ENCODE results near the gene INPP5A. TPM values are rescaled to one million over a fixed set of nuclear protein-coding genes. Genes with fewer than 3 reads are reported as not detected.

Gene INPP5A
- total RNA-seq, 1 donor = 15.9 TPM

GRCh38 chr10:132685101-132685891, 147.7 kb downstream of the INPP5A start:
- peak in 2 of 3 donors; percentile 50 to 74 for DNase-seq (ENCODE audit: low read depth in 2 of 3, low spot score in 2 of 3)

- DNase-seq (ENCODE audit: low read depth in 2 of 3, low spot score in 2 of 3) = no peak
Observed at GRCh38 chr10:132685921-132686680, 148.5 kb downstream of the INPP5A start.

DNA sequence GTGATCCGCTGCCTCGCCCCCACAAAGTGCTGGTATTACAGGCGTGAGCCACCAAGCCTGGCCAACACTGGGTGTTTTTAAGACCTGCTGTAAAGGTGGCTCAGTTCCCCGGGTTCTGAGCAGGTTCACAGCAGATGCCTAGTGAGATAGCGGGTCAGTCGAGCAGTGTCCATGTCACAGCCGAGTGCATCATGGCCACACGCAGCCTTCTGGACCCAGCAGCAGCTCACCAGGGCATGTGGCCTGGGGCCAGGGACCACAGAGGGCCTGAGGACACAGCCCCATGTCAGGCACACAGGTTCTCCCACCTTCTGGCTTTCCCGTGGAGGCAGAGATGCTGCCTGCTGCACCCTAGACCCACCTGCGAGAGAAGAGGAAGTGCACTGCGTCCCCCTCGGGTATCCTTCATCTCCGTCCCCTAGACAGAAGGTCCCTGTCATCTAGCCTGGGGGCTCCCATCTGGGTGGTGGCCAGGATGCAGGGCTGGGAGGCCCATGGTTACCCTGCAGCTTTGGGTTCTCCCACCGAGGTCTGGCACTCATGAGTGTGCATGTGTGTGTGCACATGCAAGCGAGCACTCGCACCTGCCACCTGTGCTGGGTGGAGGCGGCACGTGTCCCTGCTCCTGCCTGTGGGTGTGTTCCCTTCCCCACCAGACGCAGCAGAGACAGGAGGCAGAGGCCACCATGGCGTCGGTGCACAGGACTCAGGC, 149.8 kb downstream of the INPP5A start:
- DNase-seq (ENCODE audit: low read depth in 2 of 3, low spot score in 2 of 3) = no peak

GRCh38 chr10:132687893-132688579, 150.4 kb downstream of the INPP5A start:
- no peak for DNase-seq (ENCODE audit: low read depth in 2 of 3, low spot score in 2 of 3)

- no peak for DNase-seq (ENCODE audit: low read depth in 2 of 3, low spot score in 2 of 3)
Observed at GRCh38 chr10:132688580-132689420, 151.2 kb downstream of the INPP5A start.

- no peak for DNase-seq (ENCODE audit: low read depth in 2 of 3, low spot score in 2 of 3)
Observed at GRCh38 chr10:132689721-132690360, 152.3 kb downstream of the INPP5A start.

DNA sequence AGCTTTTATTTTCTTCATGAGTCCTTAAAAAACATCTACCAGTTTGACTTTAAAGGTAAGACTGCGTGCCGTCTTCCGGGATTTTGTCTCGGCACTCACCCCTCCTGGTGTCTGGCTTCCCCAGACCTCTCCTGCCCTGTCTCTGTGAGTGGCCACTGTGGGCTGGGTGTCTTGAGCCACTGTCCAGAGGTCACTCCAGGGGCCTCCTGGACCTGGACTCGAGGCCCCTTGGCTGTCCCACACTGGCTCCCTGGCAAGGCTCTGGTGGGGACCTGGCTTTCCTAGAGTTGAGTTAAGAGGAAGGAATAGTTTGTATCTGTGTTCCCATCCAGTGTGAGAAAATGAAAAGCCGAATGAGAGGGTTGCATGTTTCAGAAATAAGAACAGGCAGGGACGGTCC, 152.8 kb downstream of the INPP5A start:
- no peak for DNase-seq (ENCODE audit: low read depth in 2 of 3, low spot score in 2 of 3)

DNA sequence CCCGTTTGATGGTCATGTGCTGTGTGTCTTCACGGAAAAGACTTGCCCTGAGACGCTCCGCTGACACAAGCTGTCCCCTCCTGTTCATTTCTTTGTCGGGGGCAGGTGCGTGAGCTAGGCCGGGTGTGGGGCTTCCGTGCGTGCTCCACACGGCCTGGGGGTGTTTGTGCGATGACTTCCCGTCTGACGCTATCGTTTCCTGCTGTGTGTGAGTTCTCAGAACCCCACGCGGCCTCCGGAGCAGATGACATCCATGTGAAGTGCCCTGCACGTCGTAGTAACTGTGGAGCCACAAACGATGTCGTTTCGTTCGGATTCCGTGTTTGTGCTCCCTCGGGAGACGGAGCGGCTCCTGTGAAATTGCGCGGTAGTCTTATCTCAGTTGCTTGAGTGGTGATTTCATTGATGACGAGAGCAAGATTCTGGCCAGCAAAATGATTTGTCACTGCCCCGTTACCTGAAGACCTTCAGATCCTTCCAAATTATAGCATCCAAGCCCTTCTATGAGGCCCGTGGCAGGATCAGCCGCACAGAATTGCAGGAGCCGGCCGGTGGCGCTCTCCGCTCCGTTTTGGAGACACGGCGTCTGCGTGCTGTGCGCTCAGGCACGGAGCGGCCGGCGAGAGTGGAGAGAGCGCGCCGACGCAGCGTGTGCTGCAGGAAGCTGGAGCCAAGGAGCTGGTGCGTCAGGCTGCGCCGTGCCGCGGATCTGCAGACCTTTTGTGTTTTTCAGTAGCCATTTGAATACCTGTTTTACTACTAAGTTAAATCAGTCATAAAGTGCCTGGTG, 153.4 kb downstream of the INPP5A start:
- DNase-seq (ENCODE audit: low read depth in 2 of 3, low spot score in 2 of 3) = no peak

- no peak for DNase-seq (ENCODE audit: low read depth in 2 of 3, low spot score in 2 of 3)
Observed at GRCh38 chr10:132691711-132692153, 154.1 kb downstream of the INPP5A start.

DNA sequence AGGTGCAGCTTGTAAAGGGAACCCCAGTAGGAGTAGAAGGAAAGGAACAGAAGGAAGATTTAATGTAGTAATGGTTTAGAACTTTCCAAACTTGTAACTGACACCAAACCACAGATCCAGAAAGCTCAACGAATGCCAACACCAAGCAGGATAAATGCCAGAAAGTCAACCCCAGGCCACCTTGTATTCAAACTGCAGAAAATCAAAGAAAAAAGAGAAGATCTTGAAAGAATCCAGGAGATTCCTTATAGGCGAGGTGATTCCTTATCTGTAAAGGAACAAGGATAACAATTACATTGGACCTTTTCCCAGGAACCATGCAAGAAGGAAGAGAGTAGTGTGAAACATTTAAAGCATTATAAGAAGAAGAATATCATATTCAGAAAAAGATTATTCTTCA, 154.7 kb downstream of the INPP5A start:
- DNase-seq (ENCODE audit: low read depth in 2 of 3, low spot score in 2 of 3) = no peak

DNA sequence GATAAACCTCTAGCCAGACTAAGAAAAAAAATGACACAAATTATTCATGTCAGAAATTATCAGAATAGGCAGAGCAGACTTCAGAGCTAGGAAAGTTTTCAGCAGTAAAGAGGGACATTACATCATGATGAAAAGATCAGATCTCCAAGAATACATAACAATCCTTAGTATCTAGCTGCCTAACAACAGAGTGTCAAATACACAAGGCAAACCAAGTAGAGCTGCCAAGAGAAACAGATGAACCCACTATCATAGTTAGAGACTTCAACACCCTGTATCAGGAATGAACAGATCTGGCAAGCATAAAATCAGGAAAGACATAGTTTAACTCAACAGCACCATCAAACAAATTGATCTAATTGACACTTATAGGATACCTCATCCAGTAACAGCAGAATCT, 156.1 kb downstream of the INPP5A start:
- no peak for DNase-seq (ENCODE audit: low read depth in 2 of 3, low spot score in 2 of 3)

DNA sequence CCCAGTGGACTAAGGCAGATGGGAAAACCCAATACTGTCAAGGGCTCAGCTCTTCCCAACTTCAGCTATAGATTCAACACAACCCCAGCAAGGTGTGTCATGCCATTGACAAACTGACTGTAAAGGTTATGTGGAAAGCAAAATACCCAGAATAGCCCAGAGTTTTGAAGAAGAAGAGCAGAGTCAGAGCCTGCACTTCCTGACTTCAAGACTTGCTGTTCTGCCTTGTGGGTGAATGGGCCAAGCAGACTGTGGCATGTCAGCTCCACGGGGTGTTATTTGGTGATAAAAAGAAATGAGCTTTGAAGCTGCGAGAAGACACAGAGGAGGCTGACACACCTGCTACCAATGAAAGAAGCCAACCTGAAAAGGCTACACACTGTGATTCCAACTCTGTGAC, 158.6 kb downstream of the INPP5A start:
- no peak for DNase-seq (ENCODE audit: low read depth in 2 of 3, low spot score in 2 of 3)

DNA sequence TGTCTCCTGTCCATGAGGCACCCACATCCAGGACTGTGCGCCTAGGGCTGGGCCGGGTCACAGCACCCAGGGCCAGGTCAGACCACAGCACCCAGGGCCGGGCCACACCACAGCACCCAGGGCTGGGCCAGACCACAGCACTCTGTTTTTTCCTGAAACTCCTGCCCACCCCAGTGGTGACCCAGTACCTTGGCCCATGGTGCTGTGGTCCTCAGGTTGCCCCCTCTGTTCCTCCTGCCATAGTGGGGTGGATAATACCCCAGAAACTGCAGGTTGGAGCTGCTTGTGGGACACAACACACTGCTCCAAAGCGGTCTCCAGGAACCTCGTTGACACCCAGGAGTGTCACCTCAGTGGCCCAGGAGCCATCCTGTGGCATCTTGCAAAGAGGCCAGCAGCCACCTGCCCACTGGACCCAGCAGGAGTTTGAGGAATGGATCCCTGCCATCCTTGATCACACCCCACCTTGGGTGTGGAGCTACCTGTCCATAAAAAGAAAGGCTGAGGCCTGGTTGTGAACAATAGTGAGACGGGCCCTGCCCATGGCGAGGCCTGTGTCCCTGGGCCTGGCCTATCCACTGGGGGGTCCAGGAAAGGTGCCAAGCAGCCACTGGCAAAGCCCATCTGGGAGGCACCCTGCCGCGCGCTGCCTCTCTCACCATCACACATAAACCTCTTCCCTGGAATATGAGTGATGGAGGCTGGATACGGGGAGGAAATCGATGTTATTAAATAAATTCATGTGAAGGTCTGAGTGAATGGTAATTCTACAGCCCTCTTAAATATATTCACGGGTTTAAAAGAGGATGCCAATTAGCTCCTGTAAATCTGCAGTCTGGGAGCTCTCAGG, 159.4 kb downstream of the INPP5A start:
- no peak for DNase-seq (ENCODE audit: low read depth in 2 of 3, low spot score in 2 of 3)

DNA sequence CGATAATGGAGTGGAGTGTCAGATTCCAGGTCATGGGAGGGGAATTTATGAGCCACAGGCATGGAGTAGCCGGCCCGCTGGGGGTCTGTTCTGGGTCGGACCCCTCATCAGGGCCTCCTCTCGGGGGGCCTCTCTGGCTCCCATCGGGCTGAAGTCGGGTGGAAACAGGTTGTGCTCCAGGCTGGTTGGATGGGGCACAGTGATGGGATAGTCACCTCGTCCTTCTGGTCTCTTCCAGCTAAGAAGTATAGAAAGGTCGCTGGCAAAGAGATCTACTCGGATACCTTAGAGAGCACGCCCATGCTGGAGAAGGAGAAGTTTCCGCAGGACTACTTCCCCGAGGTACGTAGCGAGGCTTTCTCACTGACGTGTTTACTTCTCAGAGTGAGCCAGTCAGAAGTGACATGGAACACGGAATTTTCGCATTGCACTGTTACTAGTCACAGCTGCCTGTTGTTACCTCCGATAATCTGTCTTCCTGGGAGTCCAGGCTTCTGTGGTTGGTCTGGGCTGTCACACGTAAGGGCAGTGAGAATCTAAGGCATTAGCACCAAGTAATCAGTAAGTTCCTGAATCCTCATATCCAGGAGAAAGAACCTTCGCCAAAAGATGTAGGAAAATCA, 160.1 kb downstream of the INPP5A start:
- DNase-seq (ENCODE audit: low read depth in 2 of 3, low spot score in 2 of 3) = no peak

DNA sequence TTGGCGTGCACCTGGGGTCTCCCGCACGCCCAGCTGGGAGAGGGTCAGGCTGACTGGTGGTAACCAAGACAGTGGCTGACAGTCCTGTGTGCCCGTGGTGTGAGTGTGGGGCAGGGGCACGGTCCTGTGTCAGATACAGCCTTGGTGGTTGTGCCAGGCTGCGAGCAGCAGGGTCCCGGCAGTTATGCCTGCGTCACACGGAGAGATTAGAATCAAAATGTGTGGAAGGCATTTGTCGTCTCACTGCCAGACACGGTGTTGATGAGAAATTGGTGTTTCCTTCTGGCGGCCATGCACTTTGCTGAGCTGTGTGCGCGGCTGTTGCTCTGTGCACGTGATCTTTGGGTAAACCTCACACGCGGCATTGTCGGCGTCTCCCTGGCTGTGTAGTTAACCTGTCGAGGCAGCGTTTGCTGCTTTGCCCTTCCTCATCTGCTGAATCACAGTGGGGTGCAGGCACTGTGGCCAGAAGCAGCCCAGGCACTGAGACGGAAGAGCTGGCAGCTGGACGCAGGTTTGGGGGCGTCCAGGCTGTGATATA, 160.7 kb downstream of the INPP5A start:
- DNase-seq (ENCODE audit: low read depth in 2 of 3, low spot score in 2 of 3) = no peak

GRCh38 chr10:132698761-132699391, 161.3 kb downstream of the INPP5A start:
- no peak for DNase-seq (ENCODE audit: low read depth in 2 of 3, low spot score in 2 of 3)
